GM21423 (cell line): ENCODE results near the gene USP49.

Experiments used
- ATAC-seq: cut with Tn5 transposase; IDR thresholded peaks from one replicate; pipeline ENCODE4 v1.9.1; 2021; ENCODE audit warnings: mild to moderate bottlenecking, moderate library complexity; ENCODE audit not compliant: unreplicated experiment

USP49 gene

GRCh38 chr6:41931792-41932191, 36.6 kb upstream of the USP49 start:
- ATAC-seq: no peak

GRCh38 chr6:41929924-41930323, 34.7 kb upstream of the USP49 start:
- no peak for ATAC-seq

- no peak for ATAC-seq
Observed at GRCh38 chr6:41927253-41927652, 32.1 kb upstream of the USP49 start.

- ATAC-seq: no peak
Observed at GRCh38 chr6:41922154-41922553, 27.0 kb upstream of the USP49 start.

- ATAC-seq: no peak
Observed at GRCh38 chr6:41921712-41921998, 26.5 kb upstream of the USP49 start.

GRCh38 chr6:41920921-41921711, 25.9 kb upstream of the USP49 start, which contains the start of the genes BYSL and MED20:
Gene BYSL (plus strand): TSS chr6:41921499. CDS start chr6:41921563, 64 bp downstream.
Gene MED20 (minus strand): TSS chr6:41921139. CDS start chr6:41921018, 121 bp downstream.
- ATAC-seq: peak; percentile 87

- no peak for ATAC-seq
Observed at GRCh38 chr6:41917528-41917927, 22.4 kb upstream of the USP49 start.

GRCh38 chr6:41914869-41915530, 19.8 kb upstream of the USP49 start:
- no peak for ATAC-seq

- ATAC-seq: no peak
Observed at GRCh38 chr6:41914343-41914742, 19.2 kb upstream of the USP49 start.

GRCh38 chr6:41909727-41910126, 14.6 kb upstream of the USP49 start:
- no peak for ATAC-seq

GRCh38 chr6:41901882-41902519, 6.8 kb upstream of the USP49 start:
- no peak for ATAC-seq

- ATAC-seq: no peak
Observed at GRCh38 chr6:41900861-41901260, 5.7 kb upstream of the USP49 start.

- no peak for ATAC-seq
Observed at GRCh38 chr6:41896281-41896680, 1.1 kb upstream of the USP49 start.

- peak; percentile 25 for ATAC-seq
Observed at GRCh38 chr6:41894366-41895299, 542 bp downstream of the USP49 start.

- no peak for ATAC-seq
Observed at GRCh38 chr6:41892921-41893564, 2.1 kb downstream of the USP49 start.

GRCh38 chr6:41887331-41887751, 7.8 kb downstream of the USP49 start:
- ATAC-seq: no peak

- ATAC-seq: no peak
Observed at GRCh38 chr6:41885930-41886329, 9.2 kb downstream of the USP49 start.

- ATAC-seq: no peak
Observed at GRCh38 chr6:41884957-41885356, 10.2 kb downstream of the USP49 start.

- ATAC-seq: no peak
Observed at GRCh38 chr6:41881506-41881905, 13.7 kb downstream of the USP49 start.

- no peak for ATAC-seq
Observed at GRCh38 chr6:41878961-41879405, 16.2 kb downstream of the USP49 start.
